HG03378 (cell line): ENCODE data around the gene TRAF2.

Experiments used
- ATAC-seq: cut with Tn5 transposase; IDR thresholded peaks from one replicate; pipeline ENCODE4 v1.9.1; 2021; ENCODE audit warnings: mild to moderate bottlenecking, moderate library complexity; ENCODE audit not compliant: unreplicated experiment

The TRAF2 gene

GRCh38 chr9:136846376-136847087 is 39.8 kb upstream of the TRAF2 start:
- ATAC-seq = no peak

DNA sequence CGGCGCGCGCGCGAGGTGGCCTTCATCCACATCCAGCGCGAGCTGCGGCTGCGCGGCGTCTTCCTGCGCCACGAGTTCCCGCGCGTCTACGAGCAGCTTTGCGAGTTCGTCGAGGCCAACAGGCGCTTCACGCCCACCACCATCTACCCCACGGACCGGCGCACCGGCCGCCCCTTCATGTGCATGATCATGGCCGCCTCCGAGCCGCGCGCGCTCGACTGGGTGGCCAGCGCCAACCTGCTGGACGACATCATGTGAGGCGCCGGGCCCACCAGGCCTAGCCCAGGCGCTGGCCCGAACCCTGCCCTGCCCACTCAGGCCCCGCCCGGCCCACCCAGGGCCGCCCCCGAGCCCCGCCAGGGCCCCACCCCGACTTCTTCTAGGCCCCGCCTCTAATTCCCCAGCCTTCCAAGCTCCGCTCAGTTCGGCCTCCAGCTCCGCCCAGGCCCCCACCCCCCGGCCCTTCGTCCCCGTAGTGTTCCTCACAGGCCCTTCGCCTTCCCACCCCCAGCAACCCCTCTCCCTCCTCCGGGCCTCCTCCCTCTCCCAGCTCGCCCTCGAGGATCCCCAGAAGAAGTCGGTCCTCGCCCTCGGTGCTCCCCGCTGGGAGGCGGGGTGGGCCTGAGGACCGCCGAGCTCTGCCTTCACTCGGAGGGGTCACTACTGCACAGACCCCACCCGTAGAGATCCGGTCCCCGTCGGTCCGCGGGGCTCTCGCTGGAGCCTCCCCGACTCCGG is 39.1 kb upstream of the TRAF2 start:
- no peak for ATAC-seq

DNA sequence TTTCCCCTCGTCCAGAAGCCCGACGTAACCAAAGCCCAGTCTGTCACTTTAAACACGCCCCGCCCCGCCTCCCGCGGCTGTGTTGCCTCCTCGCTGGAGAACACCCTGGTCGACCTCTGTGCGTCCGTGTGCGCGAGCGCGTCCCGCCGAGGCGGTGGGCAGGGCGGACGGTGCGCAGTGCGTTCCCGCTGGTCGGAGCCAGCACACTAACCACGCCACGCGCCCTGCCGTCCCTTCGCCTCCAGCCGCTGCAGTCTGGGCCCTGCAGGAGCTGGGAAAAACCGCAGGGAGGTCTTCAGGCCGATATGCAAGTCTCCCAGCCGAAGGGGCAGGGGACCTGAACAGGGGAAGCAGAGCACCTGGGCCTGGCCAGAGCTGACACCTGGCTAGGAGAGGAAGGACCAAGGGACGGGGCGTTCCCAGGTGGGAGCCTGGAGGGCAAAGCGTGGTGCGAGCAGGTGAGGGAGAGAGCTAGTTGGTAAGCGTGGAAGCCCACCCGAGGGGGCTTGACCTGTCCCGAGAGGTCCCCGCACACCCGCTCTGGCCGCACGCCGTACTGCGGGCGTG is 38.4 kb upstream of the TRAF2 start:
- no peak for ATAC-seq

GRCh38 chr9:136848393-136849037 is 37.8 kb upstream of the TRAF2 start:
- ATAC-seq = no peak

GRCh38 chr9:136849038-136849959 is 37.0 kb upstream of the TRAF2 start, which contains the start of gene PHPT1:
Gene PHPT1 (plus strand): TSS chr9:136849409. CDS start chr9:136849431, 22 bp downstream.
- peak; percentile 75 for ATAC-seq

DNA sequence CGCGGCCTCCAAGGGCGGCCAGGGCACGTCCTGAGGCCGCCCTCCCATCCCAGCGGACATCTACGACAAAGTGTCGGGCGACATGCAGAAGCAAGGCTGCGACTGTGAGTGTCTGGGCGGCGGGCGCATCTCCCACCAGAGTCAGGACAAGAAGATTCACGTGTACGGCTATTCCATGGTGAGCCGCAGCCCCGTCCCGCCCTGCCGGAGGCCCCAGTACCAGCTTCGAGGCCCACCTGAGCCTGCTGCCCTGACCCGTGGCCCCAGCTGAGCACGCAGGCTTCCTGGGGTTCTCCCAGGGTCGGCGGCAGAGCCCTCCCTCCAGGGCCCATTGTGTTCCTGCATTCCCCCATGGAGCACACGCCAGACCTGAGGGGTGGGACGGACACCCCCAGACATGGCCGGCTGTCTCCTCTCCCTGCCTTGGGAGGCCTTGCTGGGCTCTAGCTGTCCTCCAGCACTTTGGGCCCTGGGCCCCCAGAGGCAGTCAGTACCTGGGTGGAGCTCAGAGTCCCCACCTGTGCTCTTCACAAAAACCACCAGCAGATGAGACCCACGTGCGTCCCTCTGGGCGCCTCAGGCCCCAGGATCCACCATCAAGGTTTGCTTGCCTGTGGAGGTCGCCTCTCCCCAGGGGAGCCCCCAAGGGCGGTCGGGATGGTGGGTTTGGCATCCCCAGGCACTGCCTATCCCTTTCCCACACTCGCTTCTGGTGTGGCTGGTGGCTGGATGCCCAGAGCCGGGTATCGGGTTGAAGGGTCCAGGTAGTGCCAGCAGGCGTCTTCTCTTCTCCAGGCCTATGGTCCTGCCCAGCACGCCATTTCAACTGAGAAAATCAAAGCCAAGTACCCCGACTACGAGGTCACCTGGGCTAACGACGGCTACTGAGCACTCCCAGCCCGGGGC is 36.1 kb upstream of the TRAF2 start:
- ATAC-seq = no peak

DNA sequence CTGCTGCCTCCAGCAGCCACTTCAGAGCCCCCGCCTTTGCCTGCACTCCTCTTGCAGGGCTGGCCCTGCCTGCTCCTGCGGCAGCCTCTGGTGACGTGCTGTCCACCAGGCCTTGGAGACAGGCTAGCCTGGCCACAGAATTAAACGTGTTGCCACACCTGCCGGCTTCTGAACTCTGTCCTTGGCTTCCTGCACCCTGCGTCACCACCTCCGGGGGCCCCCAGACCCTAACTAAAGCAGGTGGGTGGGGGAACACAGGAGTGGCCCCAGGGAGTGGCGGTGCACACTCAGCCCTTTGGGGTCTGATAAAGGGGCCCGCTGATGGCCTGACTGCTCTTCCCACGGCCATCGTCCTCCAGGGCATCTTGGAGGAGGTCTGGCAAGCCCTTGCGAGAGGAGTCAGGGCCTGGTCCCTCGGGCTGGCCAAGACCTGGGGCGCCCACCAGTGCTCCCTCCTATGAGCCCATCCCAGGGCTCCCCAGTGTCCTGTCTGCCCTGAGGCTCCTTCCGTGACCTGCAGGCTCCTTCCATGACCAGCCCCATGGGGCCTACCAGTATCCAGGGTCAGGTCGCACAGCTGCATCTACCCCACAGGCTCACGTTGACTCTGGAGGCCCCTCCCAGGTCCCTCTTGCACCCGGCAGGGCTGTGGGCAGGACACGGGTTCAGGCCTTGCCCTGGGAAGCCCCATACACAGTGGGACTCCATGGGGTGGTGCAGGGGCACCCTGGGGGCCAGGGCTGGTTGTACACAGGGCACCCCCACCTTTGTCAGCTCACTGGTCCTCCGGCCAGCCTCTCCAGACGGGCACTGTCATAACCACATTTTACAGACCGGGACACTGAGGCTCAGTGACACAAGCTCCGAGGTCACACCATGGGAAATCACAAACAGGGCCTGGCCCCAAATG is 35.2 kb upstream of the TRAF2 start:
- ATAC-seq = no peak

DNA sequence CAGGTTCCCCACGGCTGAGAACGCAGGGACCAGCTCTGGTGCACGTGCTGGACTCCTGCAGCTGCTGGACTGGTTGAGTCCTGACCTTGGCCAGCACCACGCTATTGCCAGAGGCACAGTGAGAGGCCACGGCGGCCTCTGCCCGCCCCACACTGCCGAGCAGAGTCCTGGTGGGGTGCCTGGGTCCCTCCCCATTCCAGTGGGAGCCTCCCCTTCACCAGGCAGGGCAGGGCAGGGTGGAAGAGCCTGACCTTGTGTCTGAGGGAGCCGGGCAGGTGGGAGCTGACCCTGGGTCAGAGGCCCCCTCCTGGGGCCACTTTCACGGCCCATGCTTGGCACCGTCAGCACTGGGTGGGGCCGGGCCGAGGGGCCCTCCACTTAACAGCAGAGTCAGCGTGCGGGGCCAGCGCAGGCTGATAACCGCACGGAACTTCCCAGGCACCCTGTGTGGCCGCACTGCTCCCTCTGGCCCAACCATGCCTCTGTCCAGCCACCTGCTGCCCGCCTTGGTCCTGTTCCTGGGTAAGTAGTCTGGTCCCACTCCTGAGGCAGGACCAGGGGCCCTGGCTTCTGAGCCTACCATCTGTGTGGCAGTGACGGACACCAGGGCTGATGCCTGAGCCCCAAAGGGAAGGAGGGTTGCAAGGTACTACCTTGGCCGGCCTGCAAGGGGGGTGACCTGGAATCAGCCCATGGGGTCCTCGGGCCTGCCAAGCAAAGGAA is 34.2 kb upstream of the TRAF2 start, which contains the start of gene MAMDC4:
MAMDC4 (plus strand) TSS at position 406 of the 723 bp plus-strand sequence; CDS start at position 477, 71 bp downstream.
- ATAC-seq = no peak

- no peak for ATAC-seq
These were observed 33.4 kb upstream of the TRAF2 start for GRCh38 chr9:136852664-136853595.

GRCh38 chr9:136853596-136854112 is 32.7 kb upstream of the TRAF2 start:
- no peak for ATAC-seq

- no peak for ATAC-seq
These were observed 32.0 kb upstream of the TRAF2 start for GRCh38 chr9:136854113-136854841.

- no peak for ATAC-seq
These were observed 31.4 kb upstream of the TRAF2 start for GRCh38 chr9:136854842-136855460.

- no peak for ATAC-seq
These were observed 30.7 kb upstream of the TRAF2 start for GRCh38 chr9:136855461-136856078.

DNA sequence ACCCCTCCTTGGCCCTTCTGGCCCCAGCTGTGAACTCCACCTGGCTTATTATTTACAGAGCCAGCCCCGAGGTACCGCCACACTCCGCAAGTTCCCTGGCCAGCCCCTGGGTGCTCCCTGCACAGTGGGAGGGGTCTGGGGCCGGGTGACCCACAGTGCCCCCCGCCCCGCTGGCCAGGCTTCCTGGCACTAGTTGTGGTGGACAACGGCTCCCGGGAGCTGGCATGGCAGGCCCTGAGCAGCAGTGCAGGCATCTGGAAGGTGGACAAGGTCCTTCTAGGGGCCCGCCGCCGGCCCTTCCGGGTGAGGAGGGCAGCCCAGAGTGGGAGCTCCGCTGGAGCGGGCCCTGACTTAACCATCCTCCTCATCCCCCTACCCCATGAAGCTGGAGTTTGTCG is 30.2 kb upstream of the TRAF2 start:
- no peak for ATAC-seq
